Fibroblast of pulmonary artery (primary cell): ENCODE results near the gene SOWAHD.
A peak's percentile ranks its signal among the peaks of the same experiment; 100 is the strongest.

Experiments
- DNase-seq: peaks from one replicate; pipeline ENCODE4 v3.0.0-alpha.2; 2010; ENCODE audit warnings: low read depth
- H3K4me3 ChIP-seq: replicated peaks from 2 replicates; pipeline ENCODE4 v1.5.1; 2011; ENCODE audit warnings: low read depth, mild to moderate bottlenecking, control low read depth, low read length, moderate library complexity
- TF ChIP-seq, protein P1 (sequence below): IDR thresholded peaks from 2 replicates; pipeline ENCODE4 v1.5.1; 2011; ENCODE audit warnings: mild to moderate bottlenecking, control low read depth, low read length, inconsistent platforms; ENCODE audit errors: missing control alignments

SOWAHD gene, protein sequence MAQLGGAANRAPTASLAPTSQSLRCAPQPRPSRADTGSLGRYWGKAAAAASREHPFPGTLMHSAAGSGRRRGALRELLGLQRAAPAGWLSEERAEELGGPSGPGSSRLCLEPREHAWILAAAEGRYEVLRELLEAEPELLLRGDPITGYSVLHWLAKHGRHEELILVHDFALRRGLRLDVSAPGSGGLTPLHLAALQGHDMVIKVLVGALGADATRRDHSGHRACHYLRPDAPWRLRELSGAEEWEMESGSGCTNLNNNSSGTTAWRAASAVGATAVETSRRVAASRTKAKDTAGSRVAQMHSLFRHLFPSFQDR

DNA sequence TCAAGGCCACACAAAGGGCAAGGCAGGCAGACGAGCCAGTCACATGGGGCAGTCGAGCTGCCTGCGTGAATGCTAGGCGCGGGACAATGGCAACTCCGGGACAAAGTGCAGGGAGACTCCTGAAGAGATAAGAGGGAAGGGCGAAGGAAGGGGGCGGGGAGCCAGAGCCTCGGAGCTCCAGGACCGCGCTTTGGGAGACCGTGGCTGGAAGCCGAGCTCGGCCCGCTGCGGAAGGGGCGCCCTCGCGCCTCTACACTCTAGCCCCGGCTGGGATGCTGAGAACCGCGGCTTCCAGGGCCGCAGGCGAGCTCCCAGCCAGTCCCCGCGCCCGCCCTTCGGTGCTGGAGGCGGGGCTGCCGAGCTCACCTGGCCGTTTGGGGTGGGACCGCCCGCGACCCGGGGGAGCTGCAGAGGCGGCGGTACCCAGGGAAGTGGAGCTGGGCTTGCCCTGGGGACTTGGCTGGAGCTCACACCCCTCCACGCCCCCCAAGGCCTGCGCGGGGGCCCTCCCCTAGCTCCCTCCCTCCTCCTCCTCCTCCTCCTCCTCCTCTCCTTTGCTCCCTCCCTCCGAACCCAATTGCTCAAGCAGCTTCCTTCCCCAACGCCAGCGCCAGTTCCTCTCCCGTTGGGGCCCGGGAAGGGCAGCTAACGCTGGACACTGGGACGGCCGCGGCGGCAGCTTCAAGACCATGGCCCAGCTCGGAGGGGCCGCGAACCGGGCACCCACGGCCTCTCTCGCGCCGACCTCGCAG, at the start of gene SOWAHD:
Gene SOWAHD, plus strand, starts transcription at position 610 of the 752 bp plus-strand sequence. Its CDS starts 80 bp downstream, at position 690.
- DNase-seq: peak; percentile 33
- TF ChIP-seq, protein P1, sequence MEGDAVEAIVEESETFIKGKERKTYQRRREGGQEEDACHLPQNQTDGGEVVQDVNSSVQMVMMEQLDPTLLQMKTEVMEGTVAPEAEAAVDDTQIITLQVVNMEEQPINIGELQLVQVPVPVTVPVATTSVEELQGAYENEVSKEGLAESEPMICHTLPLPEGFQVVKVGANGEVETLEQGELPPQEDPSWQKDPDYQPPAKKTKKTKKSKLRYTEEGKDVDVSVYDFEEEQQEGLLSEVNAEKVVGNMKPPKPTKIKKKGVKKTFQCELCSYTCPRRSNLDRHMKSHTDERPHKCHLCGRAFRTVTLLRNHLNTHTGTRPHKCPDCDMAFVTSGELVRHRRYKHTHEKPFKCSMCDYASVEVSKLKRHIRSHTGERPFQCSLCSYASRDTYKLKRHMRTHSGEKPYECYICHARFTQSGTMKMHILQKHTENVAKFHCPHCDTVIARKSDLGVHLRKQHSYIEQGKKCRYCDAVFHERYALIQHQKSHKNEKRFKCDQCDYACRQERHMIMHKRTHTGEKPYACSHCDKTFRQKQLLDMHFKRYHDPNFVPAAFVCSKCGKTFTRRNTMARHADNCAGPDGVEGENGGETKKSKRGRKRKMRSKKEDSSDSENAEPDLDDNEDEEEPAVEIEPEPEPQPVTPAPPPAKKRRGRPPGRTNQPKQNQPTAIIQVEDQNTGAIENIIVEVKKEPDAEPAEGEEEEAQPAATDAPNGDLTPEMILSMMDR: no peak
- H3K4me3 ChIP-seq: peak within 1 kb of the TSS; percentile 47

DNA sequence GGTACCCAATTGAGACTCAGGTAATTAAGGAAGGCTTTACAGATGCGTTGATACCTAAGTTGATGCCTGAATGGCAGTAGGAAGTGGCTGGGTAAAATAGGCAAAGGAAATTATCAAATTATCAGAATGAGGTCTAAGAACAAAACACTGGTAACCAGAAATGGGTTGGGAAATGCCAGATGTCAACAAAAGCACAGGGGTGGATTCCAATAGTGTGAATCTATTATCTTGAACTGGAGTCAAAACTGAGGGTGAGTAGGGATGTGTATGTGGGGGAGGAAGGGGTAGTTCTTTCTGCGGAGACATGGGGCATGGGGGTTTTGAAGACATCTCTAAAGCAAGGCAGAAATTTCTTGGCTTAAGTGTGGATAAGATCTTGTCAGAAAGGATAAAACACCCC, 49.5 kb upstream of the SOWAHD start:
- TF ChIP-seq, protein P1: no peak
- no peak overlapping the region for H3K4me3 ChIP-seq
- peak; percentile 41 for DNase-seq

DNA sequence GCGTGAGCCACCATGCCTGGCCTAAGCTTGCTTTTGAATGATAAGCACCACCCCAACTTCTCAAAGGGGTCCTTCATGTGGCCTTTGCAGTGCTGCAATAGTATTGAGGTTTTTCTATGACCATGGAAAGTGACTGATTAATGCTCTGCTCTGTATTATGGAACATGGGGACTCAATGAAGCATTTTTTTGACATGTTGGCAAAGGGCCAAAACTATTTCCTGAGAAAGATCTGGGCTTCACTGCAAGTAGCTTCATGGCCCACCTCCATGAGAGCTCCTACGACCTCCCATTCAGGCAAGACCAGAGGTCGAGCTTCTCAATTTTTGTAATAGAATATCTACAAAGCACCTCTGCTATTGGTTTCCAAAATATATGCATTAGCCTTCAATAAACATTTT, 48.8 kb upstream of the SOWAHD start:
- no peak for DNase-seq
- TF ChIP-seq, protein P1: no peak
- no peak overlapping the region for H3K4me3 ChIP-seq

DNA sequence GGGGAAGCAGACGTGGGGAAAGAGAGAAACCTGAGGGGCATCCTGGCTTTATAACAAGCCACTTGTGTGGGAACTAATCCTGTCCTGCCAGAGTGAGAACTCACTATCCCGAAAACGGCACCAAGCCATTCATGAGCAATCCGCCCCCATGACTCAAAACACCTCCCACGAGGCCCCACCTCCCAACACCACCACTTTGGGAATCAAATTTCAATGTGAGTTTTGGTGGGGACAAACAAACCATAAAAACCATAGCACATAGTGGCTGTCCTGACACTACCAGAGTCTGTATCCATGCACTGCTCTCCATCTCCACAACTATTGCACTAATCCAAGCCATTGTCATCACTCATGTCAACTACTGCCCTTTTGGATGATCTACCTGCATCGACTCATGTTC, 36.9 kb upstream of the SOWAHD start:
- H3K4me3 ChIP-seq: no peak overlapping the region
- DNase-seq: no peak
- TF ChIP-seq, protein P1: no peak

DNA sequence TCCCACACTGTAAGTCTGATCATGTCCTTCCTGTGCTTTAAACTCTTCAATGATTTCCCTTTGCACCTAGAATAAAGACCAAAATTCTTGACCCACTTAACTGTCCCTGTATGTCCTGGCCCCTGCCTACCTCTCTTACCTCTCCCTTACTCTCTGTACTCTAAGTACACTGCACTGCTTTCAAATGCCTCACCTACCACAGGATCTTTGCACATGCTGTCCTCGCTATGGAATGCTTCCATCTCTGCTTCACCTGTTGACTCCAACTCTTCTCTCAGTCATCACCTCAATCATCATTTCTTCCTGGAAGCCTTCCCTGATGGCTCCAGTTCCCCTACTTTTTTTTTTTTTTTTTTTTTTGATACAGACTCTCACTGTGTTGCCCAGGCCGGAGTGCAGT, 36.5 kb upstream of the SOWAHD start:
- TF ChIP-seq, protein P1: no peak
- no peak for DNase-seq
- no peak overlapping the region for H3K4me3 ChIP-seq

DNA sequence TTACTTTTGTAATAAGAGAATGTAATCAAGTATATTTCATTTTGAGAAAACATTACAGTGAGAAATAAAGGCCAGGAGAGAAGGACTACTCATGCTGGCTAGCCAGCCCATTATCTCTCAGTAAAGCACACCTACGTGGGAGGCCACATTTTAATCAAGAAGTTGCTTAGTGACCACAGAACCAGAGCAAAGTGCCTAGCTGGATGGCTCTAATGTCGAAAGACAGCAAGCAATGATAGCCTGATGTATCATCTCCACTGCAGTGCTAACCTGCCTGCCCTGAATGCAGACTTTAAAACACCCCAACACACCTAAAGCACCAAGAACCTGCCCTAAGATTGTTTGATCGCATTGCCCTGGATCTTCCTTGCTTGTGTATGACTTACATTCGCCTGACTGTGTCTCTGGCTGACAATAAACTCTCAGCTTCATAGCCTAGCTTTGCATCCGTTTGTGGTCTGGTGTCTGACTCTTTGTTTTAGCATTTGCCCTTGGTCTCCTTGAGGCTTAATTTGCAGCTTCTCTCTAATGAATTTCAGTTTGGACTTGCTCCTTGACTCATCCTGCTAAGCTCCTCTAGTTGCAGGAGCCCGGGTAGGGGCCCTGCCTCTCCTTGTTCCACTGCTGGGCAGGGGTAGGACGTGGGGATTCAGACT, 31.4 kb upstream of the SOWAHD start:
- TF ChIP-seq, protein P1: no peak
- no peak for DNase-seq

More for the DNA sequence above, 31.4 kb upstream of the SOWAHD start:
- H3K4me3 ChIP-seq: no peak overlapping the region
